H9 (cell line): ENCODE results near the gene AGMO. TPM values are rescaled to one million over a fixed set of nuclear protein-coding genes. Genes with fewer than 3 reads are reported as not detected.

Source experiments
- DNase-seq: peaks from one replicate; pipeline ENCODE4 v3.0.0-alpha.2; 2017
- H2AFZ ChIP-seq: one replicate; pipeline ENCODE4 v1.6.1; 2013; ENCODE audit warnings: mild to moderate bottlenecking, low read length, control low read depth, moderate library complexity
- H2AK5ac ChIP-seq: 2 replicates; pipeline ENCODE4 v1.6.1; 2013; ENCODE audit warnings: low read length, control low read depth, mixed read lengths; ENCODE audit not compliant: insufficient read length
- H2BK120ac ChIP-seq: one replicate; pipeline ENCODE4 v1.6.1; 2013; ENCODE audit warnings: low read depth, mild to moderate bottlenecking, low read length, control low read depth, inconsistent platforms; ENCODE audit not compliant: poor library complexity, severe bottlenecking
- H2BK12ac ChIP-seq: 2 replicates; pipeline ENCODE4 v1.6.1; 2013; ENCODE audit warnings: low read length, control low read depth, mixed read lengths, low read depth; ENCODE audit not compliant: insufficient read length
- H2BK15ac ChIP-seq: 2 replicates; pipeline ENCODE4 v1.6.1; 2013; ENCODE audit warnings: low read depth, low read length, control low read depth
- H2BK20ac ChIP-seq: one replicate; pipeline ENCODE4 v1.6.1; 2013; ENCODE audit warnings: low read depth, mild to moderate bottlenecking, low read length, control low read depth, inconsistent platforms; ENCODE audit not compliant: poor library complexity, severe bottlenecking
- H2BK5ac ChIP-seq: 2 replicates; pipeline ENCODE4 v1.6.1; 2013; ENCODE audit warnings: low read length, control low read depth, mixed read lengths; ENCODE audit not compliant: insufficient read length
- H3K14ac ChIP-seq: 2 replicates; pipeline ENCODE4 v1.6.1; 2013; ENCODE audit warnings: low read length, control low read depth; ENCODE audit not compliant: insufficient read depth
- H3K18ac ChIP-seq: 2 replicates; pipeline ENCODE4 v1.6.1; 2013; ENCODE audit warnings: low read depth, mild to moderate bottlenecking, mixed read lengths, low read length, control low read depth; ENCODE audit not compliant: insufficient read length
- H3K23ac ChIP-seq: 2 replicates; pipeline ENCODE4 v1.6.1; 2013; ENCODE audit warnings: low read length, control low read depth, mixed read lengths, low read depth; ENCODE audit not compliant: insufficient read length
- H3K23me2 ChIP-seq: 2 replicates; pipeline ENCODE4 v1.6.1; 2013; ENCODE audit warnings: low read depth, mild to moderate bottlenecking, mixed read lengths, low read length, control low read depth; ENCODE audit not compliant: insufficient read length, poor library complexity, severe bottlenecking
- H3K27ac ChIP-seq: 2 replicates; pipeline ENCODE4 v1.5.1; 2013; ENCODE audit warnings: low read length, control low read depth, mixed read lengths, low read depth; ENCODE audit not compliant: insufficient read length
- H3K27me3 ChIP-seq: 2 replicates; pipeline ENCODE4 v1.6.1; 2013; ENCODE audit warnings: low read length, control low read depth, inconsistent platforms; ENCODE audit not compliant: insufficient read depth
- H3K4ac ChIP-seq: 2 replicates; pipeline ENCODE4 v1.6.1; 2013; ENCODE audit warnings: low read depth, mild to moderate bottlenecking, control low read depth, inconsistent platforms, low read length, moderate library complexity
- H3K4me1 ChIP-seq: 2 replicates; pipeline ENCODE4 v1.6.1; 2013; ENCODE audit warnings: low read length, control low read depth, inconsistent platforms; ENCODE audit not compliant: insufficient read depth
- H3K4me2 ChIP-seq: 2 replicates; pipeline ENCODE4 v1.6.1; 2013; ENCODE audit warnings: low read length, control low read depth, mixed read lengths; ENCODE audit not compliant: insufficient read length, insufficient read depth
- H3K56ac ChIP-seq: 2 replicates; pipeline ENCODE4 v1.6.1; 2013; ENCODE audit warnings: low read depth, mild to moderate bottlenecking, mixed read lengths, low read length, control low read depth; ENCODE audit not compliant: insufficient read length
- H3K79me1 ChIP-seq: 2 replicates; pipeline ENCODE4 v1.6.1; 2013; ENCODE audit warnings: low read depth, mild to moderate bottlenecking, moderate library complexity, low read length, control low read depth, inconsistent platforms; ENCODE audit not compliant: insufficient read depth, poor library complexity, severe bottlenecking
- H3K79me2 ChIP-seq: 2 replicates; pipeline ENCODE4 v1.6.1; 2013; ENCODE audit warnings: low read length, control low read depth, inconsistent platforms; ENCODE audit not compliant: insufficient read depth
- H3K9ac ChIP-seq: 2 replicates; pipeline ENCODE4 v1.6.1; 2013; ENCODE audit warnings: low read length, control low read depth, mixed read lengths; ENCODE audit not compliant: insufficient read length; ENCODE audit errors: extremely low read depth
- H3K9me3 ChIP-seq: one replicate; pipeline ENCODE4 v1.6.1; 2013; ENCODE audit warnings: low read depth, low read length, inconsistent platforms; ENCODE audit not compliant: control insufficient read depth
- H3T11ph ChIP-seq: one replicate; pipeline ENCODE4 v1.6.1; 2013; ENCODE audit warnings: mild to moderate bottlenecking, low read length, control low read depth, inconsistent platforms
- H4K20me1 ChIP-seq: one replicate; pipeline ENCODE4 v1.6.1; 2013; ENCODE audit not compliant: control insufficient read depth, insufficient read length, insufficient read depth
- H4K5ac ChIP-seq: 2 replicates; pipeline ENCODE4 v1.6.1; 2013; ENCODE audit warnings: low read depth, mild to moderate bottlenecking, mixed read lengths, low read length, control low read depth; ENCODE audit not compliant: insufficient read length
- H4K8ac ChIP-seq: replicated peaks from 2 replicates; pipeline ENCODE4 v1.6.1; 2013; ENCODE audit warnings: low read length, control low read depth, mixed read lengths, low read depth; ENCODE audit not compliant: insufficient read length
- H4K91ac ChIP-seq: 2 replicates; pipeline ENCODE4 v1.6.1; 2013; ENCODE audit warnings: low read depth, mild to moderate bottlenecking, moderate library complexity, mixed read lengths, low read length, control low read depth; ENCODE audit not compliant: insufficient read length
- H3K27ac Mint-ChIP-seq, 3 experiments: 2 replicates in 2 of 3; 3 replicates in 1 of 3; pipeline ENCODE4 v1.8.0; 2020 to 2021; ENCODE audit warnings: mixed read lengths in 3 of 3, mild to moderate bottlenecking in 1 of 3, moderate library complexity in 1 of 3
- H3K27me3 Mint-ChIP-seq: 2 replicates; pipeline ENCODE4 v1.8.0; 2021; ENCODE audit warnings: low read depth, mild to moderate bottlenecking, moderate library complexity, mixed read lengths
- H3K36me3 Mint-ChIP-seq, 3 experiments: 2 replicates in 2 of 3; 3 replicates in 1 of 3; pipeline ENCODE4 v1.8.0; 2020 to 2021; ENCODE audit warnings: low read depth in 3 of 3, mixed read lengths in 3 of 3; ENCODE audit not compliant: insufficient read depth in 1 of 3
- H3K4me1 Mint-ChIP-seq, 2 experiments: 2 replicates each; pipeline ENCODE4 v1.8.0; 2020; ENCODE audit warnings: mixed read lengths in 2 of 2
- H3K4me3 Mint-ChIP-seq, 2 experiments: 2 replicates in 1 of 2; 3 replicates in 1 of 2; pipeline ENCODE4 v1.8.0; 2020 to 2021; ENCODE audit warnings: mild to moderate bottlenecking in 2 of 2, mixed read lengths in 2 of 2, moderate library complexity in 1 of 2
- H3K9me3 Mint-ChIP-seq, 2 experiments: 2 replicates in 1 of 2; 3 replicates in 1 of 2; pipeline ENCODE4 v1.8.0; 2020; ENCODE audit warnings: mild to moderate bottlenecking in 2 of 2, mixed read lengths in 2 of 2, moderate library complexity in 1 of 2
- WGBS: extraction: QIAGEN DNeasy Blood & Tissue Kit; methylation state at CpG from one replicate; pipeline ENCODE4 v1.1.7; 2013; ENCODE audit warnings: missing lambda C conversion rate, low lambda C conversion rate, mixed read lengths; ENCODE audit not compliant: insufficient read length; ENCODE audit errors: extremely low coverage; 5-methylcytosine and 5-hydroxymethylcytosine counted together
- total RNA-seq: library from RNA; stranded (reverse); gene quantifications from 2 replicates; pipeline ENCODE4 v1.2.1, GENCODE V29; 2021
- TF ChIP-seq, protein P1 (sequence below): fragments of 200-600 bp; sonication (generic); conservative IDR thresholded peaks from 3 replicates; pipeline ENCODE4 v1.8.0; 2021; ENCODE audit warnings: antibody characterized with exemption, mild to moderate bottlenecking

The AGMO gene
- total RNA-seq, 1 experiment from 2014 or later: 0.70 TPM

DNA sequence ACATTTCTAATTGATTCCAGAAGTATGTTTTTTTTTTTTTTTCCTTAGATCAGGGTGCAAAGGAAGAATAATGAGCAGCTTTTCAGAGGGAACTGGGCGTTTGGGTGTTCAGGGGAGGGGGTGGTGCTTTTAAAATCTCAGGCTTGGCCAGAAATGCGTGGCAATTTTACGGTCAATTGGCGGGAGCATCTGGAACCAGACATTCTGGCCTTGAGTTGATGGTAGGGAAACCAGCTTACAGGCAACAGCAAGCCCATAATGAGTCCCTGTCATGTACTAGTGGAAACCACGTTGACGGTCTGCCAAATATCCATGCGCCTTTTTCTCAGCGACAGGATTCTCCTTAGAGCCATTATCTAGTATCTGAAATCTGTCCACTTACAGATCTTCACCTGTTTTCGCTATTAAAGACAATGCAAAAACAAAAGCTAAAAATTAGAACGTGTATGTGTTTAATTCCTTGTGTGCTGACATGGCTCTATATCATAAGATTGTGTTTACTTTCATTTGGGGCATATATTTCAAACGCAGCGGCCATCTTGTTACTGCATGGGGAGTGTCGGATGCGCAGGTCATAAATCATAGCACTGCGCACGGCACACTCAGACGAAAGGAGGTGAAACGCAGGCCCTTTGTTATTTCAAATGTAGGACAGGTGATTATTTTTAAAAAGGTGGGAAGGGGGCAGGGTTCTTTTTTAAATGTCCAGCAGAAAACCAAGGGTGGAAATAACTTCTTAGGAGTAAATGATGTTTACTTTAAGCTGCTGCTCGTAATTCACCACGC is 209.2 kb downstream of the AGMO start:
- Histone ChIP-seq H2BK5ac (no peak overlapping the region), H3K27me3 (no peaks in the 10 kb centered on the region), H2BK12ac (no peak overlapping the region), H3K9me3 (no peaks in the 10 kb centered on the region), H3K14ac (no peak overlapping the region), H2BK15ac (no peak overlapping the region), H3K9ac (no peak overlapping the region), H3K27ac (no peak overlapping the region), H2BK20ac (no peak overlapping the region), H3T11ph (no peak overlapping the region), H3K4me2 (no peak overlapping the region), H2BK120ac (no peak overlapping the region), H3K79me1 (no peaks in the 10 kb centered on the region), H4K8ac (no peak overlapping the region), H3K23me2 (no peaks in the 10 kb centered on the region), H3K18ac (no peak overlapping the region), H3K4ac (no peak overlapping the region), H3K56ac (no peak overlapping the region), H4K91ac (no peak overlapping the region), H2AK5ac (no peak overlapping the region), H3K4me1 (peaks cover 2% of the 10 kb centered on the region; the same call in 1 of the 2 replicates), H2AFZ (no peak overlapping the region), H4K5ac (no peak overlapping the region), H3K23ac (no peak overlapping the region), H4K20me1 (no peaks in the 10 kb centered on the region), H3K79me2 (no peaks in the 10 kb centered on the region)
- Mint-ChIP-seq H3K4me1 (peaks cover 7 to 9% of the 10 kb centered on the region in 2 experiments), H3K36me3 (no peaks in the 10 kb centered on the region), H3K9me3 (no peaks in the 10 kb centered on the region), H3K4me3 (no peak overlapping the region), H3K27ac (peak overlapping the region in 1 of 3 experiments; percentile 13; a peak in 1 of 7 replicates), H3K27me3 (no peaks in the 10 kb centered on the region)
- TF ChIP-seq, protein P1, sequence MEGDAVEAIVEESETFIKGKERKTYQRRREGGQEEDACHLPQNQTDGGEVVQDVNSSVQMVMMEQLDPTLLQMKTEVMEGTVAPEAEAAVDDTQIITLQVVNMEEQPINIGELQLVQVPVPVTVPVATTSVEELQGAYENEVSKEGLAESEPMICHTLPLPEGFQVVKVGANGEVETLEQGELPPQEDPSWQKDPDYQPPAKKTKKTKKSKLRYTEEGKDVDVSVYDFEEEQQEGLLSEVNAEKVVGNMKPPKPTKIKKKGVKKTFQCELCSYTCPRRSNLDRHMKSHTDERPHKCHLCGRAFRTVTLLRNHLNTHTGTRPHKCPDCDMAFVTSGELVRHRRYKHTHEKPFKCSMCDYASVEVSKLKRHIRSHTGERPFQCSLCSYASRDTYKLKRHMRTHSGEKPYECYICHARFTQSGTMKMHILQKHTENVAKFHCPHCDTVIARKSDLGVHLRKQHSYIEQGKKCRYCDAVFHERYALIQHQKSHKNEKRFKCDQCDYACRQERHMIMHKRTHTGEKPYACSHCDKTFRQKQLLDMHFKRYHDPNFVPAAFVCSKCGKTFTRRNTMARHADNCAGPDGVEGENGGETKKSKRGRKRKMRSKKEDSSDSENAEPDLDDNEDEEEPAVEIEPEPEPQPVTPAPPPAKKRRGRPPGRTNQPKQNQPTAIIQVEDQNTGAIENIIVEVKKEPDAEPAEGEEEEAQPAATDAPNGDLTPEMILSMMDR: no peak
- WGBS: no CpG with 5 or more reads among the region's 20 CpGs
- DNase-seq: no peak
